Thymus (tissue), 11 donors: ENCODE results near the gene TMEM87B. TPM values are rescaled to one million over a fixed set of nuclear protein-coding genes. Genes with fewer than 3 reads are reported as not detected.
"Not testable (repeated sequence)": the region's sequence is repeated elsewhere in the genome, so short reads cannot be mapped to it uniquely, and the experiment has no call there.

Source experiments
- DNase-seq, 9 donors: peaks; one replicate each; pipeline ENCODE4 v3.0.0-alpha.2; 2013; ENCODE audit warnings: low spot score in 9 of 9, low read depth in 6 of 9, missing footprints in 1 of 9
- H3K27ac ChIP-seq, 2 donors: one replicate each; pipeline ENCODE4 v1.5.1; 2013; ENCODE audit warnings: control low read depth in 1 of 2, low read depth in 1 of 2, low read length in 1 of 2, mild to moderate bottlenecking in 1 of 2, moderate library complexity in 1 of 2
- H3K27me3 ChIP-seq, 2 donors: one replicate each; pipeline ENCODE4 v1.5.1; 2013; ENCODE audit warnings: low read length in 1 of 2; ENCODE audit not compliant: control insufficient read depth in 2 of 2, insufficient read depth in 1 of 2
- H3K36me3 ChIP-seq, 2 donors: one replicate each; pipeline ENCODE4 v1.5.1; 2013; ENCODE audit warnings: low read length in 1 of 2, mild to moderate bottlenecking in 1 of 2, moderate library complexity in 1 of 2; ENCODE audit not compliant: control insufficient read depth in 2 of 2, insufficient read depth in 2 of 2
- H3K4me1 ChIP-seq, 2 donors: one replicate each; pipeline ENCODE4 v1.5.1; 2013; ENCODE audit warnings: low read length in 2 of 2; ENCODE audit not compliant: control insufficient read depth in 2 of 2, insufficient read depth in 2 of 2
- H3K4me3 ChIP-seq, 2 donors: one replicate each; pipeline ENCODE4 v1.5.1; 2013; ENCODE audit warnings: low read length in 2 of 2, control low read depth in 1 of 2, mild to moderate bottlenecking in 1 of 2
- H3K9me3 ChIP-seq, 2 donors: one replicate each; pipeline ENCODE4 v1.5.1; 2013; ENCODE audit warnings: low read length in 1 of 2, mild to moderate bottlenecking in 1 of 2; ENCODE audit not compliant: control insufficient read depth in 2 of 2, insufficient read depth in 1 of 2
- WGBS: extraction: QIAGEN DNeasy Blood & Tissue Kit; methylation state at CpG from one replicate; pipeline ENCODE4 v1.1.7; 2013; 5-methylcytosine and 5-hydroxymethylcytosine counted together
- polyA plus RNA-seq: library from polyadenylated mRNA; stranded (reverse); fragments of 200-250 nt; gene quantifications from one replicate; pipeline ENCODE4 v1.2.3, GENCODE V29; 2013
- total RNA-seq: library from RNA; stranded (reverse); fragments of 120-200 nt; gene quantifications from one replicate; pipeline ENCODE4 v1.2.4, GENCODE V29; 2013
- donor health status: healthy.

Gene TMEM87B
- total and polyA plus RNA-seq, 2 donors: 13.1 to 18.6 TPM

DNA sequence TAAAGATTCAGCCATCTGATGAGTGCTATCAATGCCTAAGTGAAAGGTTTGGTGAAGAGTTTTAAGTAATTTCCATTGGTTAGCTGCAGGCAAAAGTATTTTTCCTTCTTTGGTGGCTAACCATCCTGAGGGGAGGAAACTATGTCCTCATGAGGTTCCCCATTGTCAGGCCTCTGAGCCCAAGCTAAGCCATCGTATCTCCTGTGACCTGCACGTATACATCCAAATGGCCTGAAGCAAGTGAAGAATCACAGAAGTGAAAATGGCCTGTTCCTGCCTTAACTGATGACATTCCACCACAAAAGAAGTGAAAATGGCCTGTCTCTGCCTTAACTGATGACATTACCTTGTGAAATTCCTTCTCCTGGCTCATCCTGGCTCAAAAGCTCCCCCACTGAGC is 15.0 kb upstream of the TMEM87B start:
- not testable (repeated sequence) for DNase-seq, H3K4me3 ChIP-seq, H3K27ac ChIP-seq, H3K27me3 ChIP-seq, H3K4me1 ChIP-seq, H3K9me3 ChIP-seq, H3K36me3 ChIP-seq
- 96% methylated on average over 2 of the region's 2 CpGs for WGBS

DNA sequence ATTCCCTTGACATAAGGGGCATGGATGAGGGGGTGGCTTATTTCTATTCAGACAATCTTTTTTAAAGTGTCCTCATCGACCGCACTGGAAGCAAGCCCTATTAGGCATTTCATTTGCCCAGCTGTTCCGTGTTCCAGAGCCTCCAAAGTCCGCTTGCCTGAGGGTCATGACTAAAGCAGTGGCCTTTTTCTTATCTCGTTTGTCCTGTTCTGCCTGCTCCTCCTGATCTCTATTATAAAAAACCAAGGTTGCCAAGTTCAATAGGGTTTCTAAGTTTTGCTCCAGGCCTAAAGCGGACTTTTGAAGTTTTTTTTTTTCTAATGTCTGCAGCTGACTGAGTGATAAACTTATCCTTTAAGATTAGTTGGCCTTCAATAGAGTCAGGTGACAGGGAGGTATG is 13.6 kb upstream of the TMEM87B start:
- H3K36me3 ChIP-seq, H3K27ac ChIP-seq, DNase-seq, H3K9me3 ChIP-seq, H3K4me3 ChIP-seq, H3K27me3 ChIP-seq, H3K4me1 ChIP-seq: not testable (repeated sequence)
- WGBS: 96% methylated on average over 6 of the region's 6 CpGs

DNA sequence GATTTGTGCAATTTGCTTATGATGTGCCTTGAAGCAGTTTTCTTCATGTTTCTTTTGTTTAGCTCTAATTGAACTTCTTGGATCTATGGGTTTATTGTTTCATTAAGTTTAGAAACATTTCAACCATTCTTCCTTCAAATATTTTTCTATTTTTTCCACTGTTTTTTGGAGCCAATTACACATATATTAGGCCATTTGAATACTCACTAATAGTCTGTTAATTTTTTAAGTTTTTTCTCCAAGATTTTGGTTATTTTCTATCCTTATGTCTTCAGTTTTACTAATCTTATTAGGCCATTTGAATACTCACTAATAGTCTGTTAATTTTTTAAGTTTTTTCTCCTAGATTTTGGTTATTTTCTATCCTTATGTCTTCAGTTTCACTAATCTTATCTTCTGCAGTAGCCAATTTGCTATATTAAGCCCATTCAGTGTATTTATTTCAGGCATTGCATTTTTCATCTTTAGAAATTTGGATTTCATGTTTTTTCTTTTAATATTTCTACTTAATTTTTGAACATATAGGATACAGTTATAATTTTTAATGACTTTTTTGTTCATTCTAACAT is 9.5 kb upstream of the TMEM87B start:
- no peaks in the 10 kb centered on the region for H3K4me1 ChIP-seq
- no peaks in the 10 kb centered on the region for H3K36me3 ChIP-seq
- H3K9me3 ChIP-seq: peaks cover 0 to 4% of the 10 kb centered on the region in 2 donors
- no peak for DNase-seq
- H3K27me3 ChIP-seq: no peaks in the 10 kb centered on the region
- H3K4me3 ChIP-seq: no peak overlapping the region
- H3K27ac ChIP-seq: no peak overlapping the region

DNA sequence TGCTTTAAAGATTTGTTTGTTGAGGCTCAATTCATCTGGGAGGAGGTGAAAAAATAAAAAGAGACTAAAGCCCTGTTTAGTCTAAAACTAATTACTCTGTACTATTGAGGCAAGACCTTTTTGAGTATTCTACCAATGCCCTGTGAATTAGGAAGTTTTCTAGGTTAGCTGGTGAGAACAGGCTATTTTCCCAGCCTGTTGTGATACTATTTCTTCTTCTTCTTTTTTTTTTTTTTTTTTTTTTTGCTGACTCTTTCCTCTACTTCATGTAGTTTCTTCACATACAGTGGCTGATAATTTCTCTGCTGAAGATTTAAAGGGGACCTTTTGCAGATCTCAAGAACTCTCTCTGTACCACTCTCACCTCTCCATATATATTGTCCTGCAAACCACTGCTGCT is 8.8 kb upstream of the TMEM87B start:
- Histone ChIP-seq H3K27ac (no peak overlapping the region), H3K9me3 (peaks cover 0 to 4% of the 10 kb centered on the region in 2 donors), H3K27me3 (no peaks in the 10 kb centered on the region), H3K4me1 (no peaks in the 10 kb centered on the region), H3K36me3 (no peaks in the 10 kb centered on the region), H3K4me3 (no peak overlapping the region)
- no peak for DNase-seq

DNA sequence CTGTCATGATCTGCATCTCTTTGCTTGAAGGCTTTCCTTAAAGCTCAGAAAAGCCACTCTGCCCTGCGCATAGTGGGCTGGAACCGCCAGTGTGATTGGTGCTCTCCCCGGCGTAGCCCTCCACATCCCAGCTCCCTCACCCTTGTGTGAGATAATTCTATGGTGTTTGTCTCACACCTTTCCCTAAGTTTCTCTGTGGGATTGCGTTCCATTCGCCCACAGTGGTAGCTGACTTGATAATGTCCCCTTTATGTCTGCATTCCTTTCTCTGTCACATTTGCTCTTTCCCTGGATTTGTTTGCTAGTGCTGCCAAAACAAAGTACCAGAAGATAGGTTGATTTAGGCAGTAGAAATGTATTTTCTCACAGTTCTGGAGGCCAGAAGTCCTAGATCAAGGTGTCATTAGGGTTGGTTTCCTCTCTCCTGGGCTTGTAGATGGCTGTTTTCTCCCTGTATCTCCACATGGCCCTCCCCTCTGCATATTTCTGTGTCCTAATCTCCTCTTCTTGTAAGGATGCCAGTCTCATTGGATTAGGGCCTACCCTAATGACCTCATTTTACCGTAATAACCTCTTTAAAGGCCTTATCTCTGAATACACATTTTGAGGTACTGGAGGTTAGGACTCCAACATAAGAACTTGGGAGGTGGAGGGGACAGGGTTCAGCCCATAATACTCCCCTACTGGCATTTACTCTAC is 7.4 kb upstream of the TMEM87B start:
- no peak overlapping the region for H3K27ac ChIP-seq

DNA sequence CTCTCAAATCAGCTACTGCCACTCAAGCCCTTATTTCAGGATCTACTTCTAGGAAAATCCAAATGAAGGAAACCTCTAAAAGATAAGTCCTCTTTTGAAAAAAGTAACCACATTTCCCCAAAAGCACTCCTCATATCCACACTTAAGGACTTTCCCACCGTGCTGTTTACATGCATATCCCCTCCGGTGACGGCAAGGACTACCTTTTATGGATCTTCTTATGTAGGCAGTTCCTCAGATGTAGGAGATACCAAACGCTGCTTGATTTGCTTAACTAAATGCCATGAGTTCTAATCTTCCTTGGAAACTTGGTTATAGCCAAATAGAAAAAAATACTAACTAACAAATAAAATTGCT is 6.9 kb upstream of the TMEM87B start:
- Histone ChIP-seq H3K9me3 (peaks cover 0 to 4% of the 10 kb centered on the region in 2 donors), H3K4me1 (no peaks in the 10 kb centered on the region), H3K36me3 (no peaks in the 10 kb centered on the region), H3K4me3 (no peak overlapping the region), H3K27ac (no peak overlapping the region), H3K27me3 (no peaks in the 10 kb centered on the region)
- DNase-seq: no peak
- 76% methylated on average over 4 of the region's 4 CpGs for WGBS

More for the DNA sequence above, 7.4 kb upstream of the TMEM87B start:
- no peaks in the 10 kb centered on the region for H3K27me3 ChIP-seq
- DNase-seq: no peak
- H3K36me3 ChIP-seq: no peaks in the 10 kb centered on the region
- peaks cover 0 to 4% of the 10 kb centered on the region in 2 donors for H3K9me3 ChIP-seq
- 99% methylated on average over 7 of the region's 7 CpGs for WGBS
- H3K4me1 ChIP-seq: no peaks in the 10 kb centered on the region
- no peak overlapping the region for H3K4me3 ChIP-seq

DNA sequence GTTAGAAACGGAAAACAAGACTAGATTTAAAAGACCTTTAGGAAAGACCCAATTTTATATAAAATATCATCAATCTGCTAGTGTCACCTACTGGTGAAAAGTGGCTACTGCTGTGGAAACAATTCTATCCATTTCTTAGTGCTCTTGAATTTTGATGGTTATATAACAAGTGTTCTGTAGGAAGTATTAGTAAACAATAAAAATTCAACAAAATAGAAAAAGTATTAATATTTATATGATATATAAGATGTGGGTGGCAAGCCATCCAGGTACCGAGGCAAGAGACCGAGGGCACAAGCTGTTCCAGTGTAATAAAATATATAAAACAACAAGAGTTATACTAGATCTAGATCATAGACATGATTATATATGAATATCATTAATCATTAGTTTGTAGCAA is 6.2 kb upstream of the TMEM87B start:
- peak in 6 of 9 donors; percentile 28 to 70 (median 37) for DNase-seq
- Histone ChIP-seq H3K4me3 (no peak overlapping the region), H3K36me3 (no peaks in the 10 kb centered on the region), H3K27me3 (no peaks in the 10 kb centered on the region), H3K27ac (no peak overlapping the region), H3K4me1 (peaks cover 2 to 3% of the 10 kb centered on the region in 2 donors), H3K9me3 (peaks cover 0 to 4% of the 10 kb centered on the region in 2 donors)
- 46% methylated on average over 3 of the region's 3 CpGs for WGBS

DNA sequence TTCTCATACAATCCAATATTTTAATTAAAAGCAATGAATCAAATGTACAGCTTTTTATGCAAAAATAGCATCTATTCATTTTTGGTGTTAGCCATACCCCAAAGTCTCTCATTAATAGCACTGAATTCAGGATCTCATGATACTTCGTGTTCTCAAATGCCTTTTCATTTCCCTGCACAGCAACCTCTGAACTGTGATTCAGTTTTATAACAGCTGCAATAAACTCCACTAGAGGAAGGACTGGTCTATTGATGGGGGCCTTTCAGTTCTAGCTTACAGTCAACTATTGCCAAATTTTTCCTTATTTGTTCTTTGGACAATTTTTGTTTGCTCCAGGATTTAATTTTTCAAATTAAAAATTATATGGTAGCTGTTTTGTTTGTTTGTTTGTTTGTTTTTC is 4.8 kb upstream of the TMEM87B start:
- Histone ChIP-seq H3K4me1 (peaks cover 3 to 4% of the 10 kb centered on the region in 2 donors), H3K9me3 (no peaks in the 10 kb centered on the region), H3K27ac (no peak overlapping the region), H3K4me3 (no peak overlapping the region), H3K27me3 (no peaks in the 10 kb centered on the region), H3K36me3 (no peaks in the 10 kb centered on the region)
- 98% methylated on average over 1 of the region's 1 CpG for WGBS
- no peak for DNase-seq

DNA sequence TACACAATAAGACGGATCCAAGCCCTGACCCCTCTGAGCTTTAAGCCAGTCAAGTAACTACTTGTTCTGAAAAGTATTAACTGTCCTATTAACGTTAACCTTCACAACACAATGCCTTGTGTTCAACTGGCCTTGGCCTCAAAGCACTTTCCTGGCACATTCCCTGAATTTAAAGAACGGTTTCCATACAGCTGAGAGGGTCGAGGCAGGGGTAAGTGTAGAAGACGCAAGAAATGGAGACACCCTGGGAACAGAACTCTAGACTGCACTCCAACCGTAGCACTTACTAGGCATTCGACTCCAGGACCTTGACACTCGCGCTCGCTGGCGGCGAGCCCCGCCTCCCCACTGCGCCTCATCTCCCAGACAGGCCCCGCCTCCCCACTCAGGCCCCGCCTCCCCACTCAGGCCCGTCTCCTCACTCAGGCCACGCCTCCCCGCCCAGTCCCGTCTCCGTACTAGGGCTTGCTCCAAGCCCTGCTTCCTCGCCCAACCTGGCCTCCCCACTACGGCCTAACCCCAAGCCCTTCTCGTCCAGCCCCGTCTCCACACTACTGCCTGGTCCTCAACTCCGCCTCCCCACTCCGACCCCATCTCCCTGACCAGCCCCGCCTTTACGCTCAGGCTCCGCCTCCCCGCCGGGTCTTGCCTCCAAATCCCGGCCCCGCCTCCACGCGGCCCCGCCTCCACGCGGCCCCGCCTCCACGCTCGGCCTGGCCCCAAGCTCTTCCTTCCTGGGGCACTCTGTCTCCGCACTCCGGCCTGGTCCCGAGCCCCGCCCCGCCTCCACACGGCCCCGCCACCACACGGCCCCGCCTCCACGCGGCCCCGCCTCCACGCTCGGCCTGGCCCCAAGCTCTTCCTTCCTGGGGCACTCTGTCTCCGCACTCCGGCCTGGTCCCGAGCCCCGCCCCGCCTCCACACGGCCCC is 887 bp upstream of the TMEM87B start:
- peaks cover 0 to 5% of the 10 kb centered on the region in 2 donors for H3K36me3 ChIP-seq
- peak; percentile 80 to 97 (median 93) for DNase-seq
- peaks cover 6 to 17% of the 10 kb centered on the region in 2 donors for H3K4me1 ChIP-seq
- 2% methylated on average over 61 of the region's 62 CpGs for WGBS
- peak overlapping the region; percentile 98 for H3K27ac ChIP-seq
- no peaks in the 10 kb centered on the region for H3K9me3 ChIP-seq
- peak overlapping the region; percentile 65 to 80 for H3K4me3 ChIP-seq
- no peaks in the 10 kb centered on the region for H3K27me3 ChIP-seq
